ENCODE measurements around the gene CGN.

Gene CGN

DNA sequence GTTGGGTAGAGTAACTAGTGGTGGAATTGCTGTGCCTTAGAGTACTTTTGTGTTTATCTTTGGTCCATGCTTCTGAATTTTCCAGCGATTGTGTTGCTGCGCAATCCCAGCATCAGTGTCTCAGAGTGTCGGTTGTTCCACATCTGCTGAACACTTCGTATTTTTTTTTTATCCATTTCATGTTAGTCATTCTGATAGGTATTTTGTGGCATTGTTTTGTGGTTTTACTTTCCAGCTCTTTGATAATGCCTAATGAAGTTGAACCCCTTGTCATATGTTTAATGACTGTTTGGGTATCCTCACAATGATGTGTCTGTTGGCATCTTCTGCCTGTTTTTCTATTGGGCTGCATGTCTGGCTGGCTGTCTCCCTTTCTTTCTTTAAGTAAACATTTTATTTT, 42.5 kb downstream of the CGN start:
- DNase-seq = no peak

DNA sequence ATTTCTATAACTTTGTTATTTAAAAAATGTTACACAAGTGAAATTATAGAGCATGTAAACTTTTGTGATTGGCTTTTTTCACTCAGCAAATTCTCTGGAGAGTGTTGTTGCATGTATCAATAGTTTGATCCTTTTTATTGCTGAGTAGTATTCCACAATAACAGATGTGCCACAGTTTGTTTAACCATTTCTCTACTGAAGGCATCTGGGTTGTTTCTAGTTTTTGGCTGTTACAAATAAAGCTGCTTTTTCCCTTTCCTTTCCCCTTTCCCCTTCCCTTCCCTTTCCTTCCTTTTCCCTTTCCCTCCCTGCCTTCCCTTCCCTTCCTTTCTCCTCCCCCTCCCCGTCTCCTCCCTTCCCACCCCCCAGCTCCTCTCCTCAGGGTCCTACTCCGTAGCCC, 44.9 kb downstream of the CGN start:
- no peak for DNase-seq

DNA sequence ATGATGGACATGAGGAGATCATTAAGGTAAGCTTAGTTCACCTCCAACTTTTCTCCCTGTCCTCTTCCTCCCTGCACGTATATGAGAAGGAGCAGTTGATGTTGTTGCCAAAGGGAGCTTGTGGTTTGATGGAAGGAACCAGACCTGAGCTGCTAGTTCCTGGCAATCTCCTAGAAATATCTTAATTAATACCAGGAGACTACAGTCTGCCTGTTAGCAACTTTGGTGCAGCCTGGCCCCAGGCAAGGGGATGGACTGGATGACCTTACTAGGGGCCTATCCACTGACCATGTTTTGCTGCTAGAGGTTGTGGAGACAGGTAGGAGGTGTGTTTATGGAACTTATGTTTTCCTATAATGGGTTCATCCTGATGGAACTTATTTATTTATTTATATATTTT, 51.5 kb downstream of the CGN start:
- no peak for DNase-seq

DNA sequence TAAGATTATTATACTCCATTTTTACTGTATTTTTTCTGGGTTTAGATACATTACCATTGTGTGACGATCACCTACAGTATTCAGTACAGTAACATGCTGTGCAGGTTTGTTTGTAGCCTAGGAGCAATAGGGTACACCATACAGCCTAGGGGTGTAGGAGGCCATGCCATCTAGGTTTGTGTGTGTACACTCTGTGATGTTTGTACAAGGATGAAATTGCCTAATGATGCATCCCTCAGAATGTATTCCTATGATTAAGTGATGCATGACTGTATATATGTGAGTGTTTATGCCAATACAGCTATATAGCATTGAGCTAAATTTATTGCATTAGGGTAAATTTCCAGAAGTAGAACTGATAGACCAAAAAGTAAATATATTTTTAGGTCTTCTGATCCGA, 52.2 kb downstream of the CGN start:
- no peak for DNase-seq

DNA sequence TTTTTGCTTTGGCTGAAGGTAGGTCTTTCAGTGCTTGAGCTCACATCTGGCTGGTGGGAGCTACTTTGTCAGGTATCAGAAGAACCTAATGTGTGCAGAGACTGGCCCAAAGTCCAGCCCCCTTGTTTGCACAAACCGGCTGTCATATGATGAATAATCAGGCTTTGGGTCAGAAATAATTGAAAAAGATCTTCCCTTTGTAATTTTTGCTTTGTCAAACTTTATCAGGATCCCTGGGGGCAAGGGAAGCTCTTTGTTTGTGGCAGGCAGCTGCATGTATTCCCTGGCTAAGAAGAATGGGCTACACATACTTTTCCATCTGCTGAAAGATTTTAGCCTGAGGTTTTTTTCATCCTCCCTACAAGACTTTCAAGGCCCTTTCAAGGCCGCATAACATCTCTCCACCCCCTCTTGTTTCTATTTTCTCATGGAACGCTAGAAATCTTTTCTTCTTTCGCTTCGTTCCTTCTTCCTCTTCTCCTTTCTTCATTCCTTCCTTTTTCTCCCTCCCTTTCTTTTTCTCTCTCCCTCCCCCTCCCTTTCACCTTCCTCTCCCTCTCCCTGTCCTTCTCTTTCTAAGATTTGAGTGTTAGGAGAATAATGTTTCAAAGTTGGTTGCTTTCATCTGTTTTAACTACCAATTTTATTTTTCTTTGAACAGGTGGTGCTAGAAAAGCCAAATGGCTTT, 54.5 kb downstream of the CGN start:
- no peak for DNase-seq

DNA sequence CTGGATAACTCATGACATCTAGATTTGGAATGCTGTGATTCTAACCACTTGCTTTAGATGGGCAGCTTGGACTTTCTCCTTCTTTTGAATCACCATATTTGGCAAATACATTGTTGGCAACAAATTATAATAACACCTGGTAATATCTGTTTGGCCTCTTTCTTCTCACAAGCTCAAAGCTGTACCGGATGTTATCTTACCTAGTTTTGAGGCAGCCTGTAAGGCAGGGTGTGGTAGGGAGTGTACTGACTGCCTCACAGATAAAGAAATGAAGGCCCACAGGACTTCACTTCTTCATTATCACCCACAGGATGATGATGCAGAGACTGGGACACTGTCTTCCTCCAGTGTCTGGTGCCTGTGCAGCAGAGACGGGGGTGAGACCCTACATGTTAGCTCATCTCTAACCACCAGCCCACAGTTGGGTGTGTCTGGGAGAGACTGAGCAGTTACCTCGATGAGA, 57.5 kb downstream of the CGN start:
- no peak for DNase-seq

DNA sequence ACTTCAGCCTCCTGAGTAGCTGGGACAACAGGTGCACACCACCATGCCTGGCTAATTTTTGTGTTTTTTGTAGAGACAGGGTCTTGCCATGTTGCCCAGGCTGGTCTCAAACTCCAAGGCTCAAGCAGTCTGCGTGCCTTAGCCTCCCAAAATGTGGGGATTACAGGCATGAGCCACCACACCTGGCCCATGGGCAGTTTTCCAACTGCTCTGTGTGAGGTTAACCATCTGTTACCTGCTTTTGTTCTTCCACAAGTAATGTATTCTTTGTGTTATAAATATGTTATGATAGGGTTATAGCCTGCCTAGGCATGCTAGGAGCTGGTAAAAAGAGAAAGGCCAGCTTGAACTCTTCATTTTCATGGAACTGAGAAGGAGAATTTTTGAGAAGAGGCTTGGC, 59.6 kb downstream of the CGN start:
- no peak for DNase-seq

DNA sequence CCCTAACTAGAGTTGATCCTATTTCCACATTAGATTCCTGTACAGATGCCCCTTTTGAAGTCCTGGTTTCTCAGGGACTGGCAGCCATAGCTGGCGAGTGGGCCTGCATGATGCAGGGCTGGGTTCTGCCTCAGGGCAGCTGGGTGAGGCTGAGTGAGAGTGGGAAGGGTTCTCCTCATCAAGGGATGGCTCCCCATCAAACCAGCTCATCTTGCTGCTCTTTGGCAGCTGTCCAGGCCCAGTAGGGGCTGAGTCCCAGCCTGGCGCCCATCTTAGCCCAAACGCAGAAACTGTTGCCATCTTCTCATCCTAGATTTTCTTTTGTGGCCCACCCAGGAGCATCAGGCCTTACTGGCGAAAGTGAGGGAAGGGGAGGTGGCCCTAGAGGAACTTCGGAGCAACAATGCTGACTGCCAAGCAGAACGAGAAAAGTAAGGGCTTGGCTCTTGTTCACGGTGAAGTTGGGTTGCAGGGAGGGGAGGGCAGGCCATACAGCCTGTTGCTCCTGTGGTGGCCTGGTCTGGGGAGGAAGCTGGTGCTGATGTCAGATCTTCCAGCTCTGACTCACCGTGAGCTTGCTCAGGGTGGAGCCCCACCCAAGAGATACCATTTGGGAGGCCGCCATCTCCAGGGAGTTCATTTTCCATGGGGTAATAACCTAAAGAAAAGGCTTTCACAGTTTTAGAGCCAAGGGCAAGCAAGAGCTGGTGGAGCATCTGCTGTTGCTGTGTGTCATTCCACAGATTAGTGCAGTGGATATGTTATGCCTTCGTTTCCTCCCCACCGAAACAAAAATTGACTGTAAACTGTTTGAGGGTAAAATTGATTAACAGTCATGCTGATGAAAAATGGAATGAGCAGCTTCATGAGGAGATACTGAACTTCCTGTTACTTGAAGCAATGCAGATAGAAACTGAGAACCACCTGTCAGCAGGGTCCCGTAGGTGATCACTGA, 63.7 kb downstream of the CGN start:
- DNase-seq = no peak

DNA sequence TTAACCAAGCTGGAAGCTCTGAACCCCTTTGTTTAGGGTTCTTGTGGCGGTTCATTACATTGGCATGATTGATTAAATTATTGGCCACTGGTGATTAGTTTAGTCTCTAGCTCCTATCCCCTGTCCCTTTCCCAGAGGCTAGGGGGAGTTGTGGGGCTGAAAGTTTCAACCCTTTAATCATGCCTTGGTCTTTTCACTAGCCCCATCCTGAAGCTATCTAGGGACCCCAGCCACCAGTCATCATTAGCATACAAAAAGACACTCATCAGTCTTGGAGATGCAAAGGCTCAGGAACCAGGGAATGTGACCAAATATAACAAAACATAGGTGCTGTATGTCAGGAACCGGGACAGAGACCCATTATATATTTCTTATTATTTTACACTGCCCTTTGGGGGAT, 66.0 kb downstream of the CGN start:
- no peak for DNase-seq

DNA sequence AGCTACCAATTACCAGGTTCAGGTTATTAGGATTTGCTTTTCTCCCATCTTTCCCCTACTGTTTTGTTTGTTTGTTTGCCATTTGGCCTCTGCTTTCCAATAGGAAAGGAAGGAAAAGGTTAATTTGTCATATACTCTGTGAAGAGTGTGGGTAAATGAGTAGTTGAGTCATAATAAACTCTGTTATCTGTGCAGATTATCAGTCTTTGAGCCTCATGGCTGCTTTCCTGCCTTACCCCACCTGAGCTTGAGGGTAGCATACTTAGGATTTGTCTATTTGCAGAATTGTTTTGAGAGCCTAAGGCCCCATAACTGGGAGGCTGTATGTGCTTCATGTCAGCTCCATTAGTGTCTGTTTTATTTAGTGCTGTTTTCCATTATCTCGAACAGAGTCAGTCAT, 67.8 kb downstream of the CGN start:
- DNase-seq = no peak

DNA sequence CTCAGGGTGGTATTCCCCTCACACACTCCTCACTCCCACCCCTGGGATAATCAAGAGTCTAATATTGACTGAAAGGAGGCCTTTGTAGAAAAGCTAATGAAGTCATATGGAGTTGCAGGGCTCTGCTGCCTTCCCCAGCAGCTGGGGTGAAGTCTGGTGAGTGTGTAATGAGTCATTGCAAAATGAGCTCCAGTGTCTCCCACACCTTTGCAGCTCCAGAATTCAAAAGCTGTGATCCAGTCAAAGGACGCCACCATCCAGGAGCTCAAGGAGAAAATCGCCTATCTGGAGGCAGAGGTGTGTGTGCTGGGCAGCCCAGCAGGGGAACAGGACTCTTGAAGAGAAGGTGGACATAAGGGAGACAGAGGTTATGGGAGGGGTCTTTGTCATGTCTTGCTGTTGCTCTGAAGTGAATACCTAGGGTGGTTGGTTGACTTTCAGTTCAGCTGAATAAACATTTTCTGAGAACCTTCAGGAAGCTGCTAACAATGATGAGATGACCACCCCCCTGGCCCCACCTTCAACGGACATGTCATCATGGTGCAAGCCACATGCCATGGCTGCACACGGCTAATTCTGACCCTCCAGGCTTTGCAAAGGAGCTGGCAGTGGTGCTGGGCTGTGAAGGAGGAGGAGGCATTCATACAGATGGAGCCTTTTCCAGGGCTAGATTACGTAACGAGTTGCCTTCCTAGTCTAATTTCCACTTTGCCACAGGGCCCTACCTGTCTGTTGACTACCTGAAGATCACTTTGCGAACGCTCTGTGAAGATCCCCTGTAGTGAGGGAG, 68.4 kb downstream of the CGN start:
- no peak for DNase-seq

DNA sequence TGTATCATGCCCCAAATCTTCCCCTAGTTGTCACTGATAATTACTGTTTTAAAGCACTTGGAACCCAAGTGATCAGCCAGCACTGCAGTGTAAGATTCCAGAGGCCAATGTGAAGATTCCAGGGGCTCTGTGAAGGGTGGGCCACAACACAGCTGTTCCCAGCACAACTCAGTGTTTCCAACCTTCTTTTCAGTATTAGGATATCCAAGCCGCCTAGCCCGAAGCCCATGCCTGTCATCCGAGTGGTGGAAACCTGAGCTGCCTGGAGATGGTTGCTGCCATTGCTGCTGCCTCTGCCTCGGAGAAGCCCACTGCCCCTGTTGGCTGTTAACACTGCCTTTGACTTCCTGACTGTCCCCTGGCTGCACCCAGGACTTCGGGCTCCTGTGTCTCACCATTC, 70.3 kb downstream of the CGN start:
- no peak for DNase-seq

DNA sequence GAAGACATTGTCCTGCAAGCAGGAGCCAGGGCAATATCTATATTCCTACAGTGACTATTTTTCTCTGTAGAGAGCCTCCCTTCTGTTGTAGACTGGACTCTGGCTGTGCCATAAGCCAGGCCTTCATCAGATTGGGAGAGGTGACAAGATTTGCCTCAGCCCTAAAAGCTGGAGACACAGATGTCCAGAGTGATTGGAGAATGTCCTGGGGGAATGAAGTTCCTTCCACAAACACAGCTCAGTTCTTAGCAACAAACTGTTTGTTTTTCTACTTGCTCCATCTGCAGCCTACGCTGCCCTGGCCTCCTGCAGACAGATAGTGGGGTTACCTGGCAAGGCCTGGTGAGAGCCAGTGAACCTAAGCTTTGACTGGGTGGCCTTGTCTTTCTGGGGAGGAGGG, 70.7 kb downstream of the CGN start:
- no peak for DNase-seq

DNA sequence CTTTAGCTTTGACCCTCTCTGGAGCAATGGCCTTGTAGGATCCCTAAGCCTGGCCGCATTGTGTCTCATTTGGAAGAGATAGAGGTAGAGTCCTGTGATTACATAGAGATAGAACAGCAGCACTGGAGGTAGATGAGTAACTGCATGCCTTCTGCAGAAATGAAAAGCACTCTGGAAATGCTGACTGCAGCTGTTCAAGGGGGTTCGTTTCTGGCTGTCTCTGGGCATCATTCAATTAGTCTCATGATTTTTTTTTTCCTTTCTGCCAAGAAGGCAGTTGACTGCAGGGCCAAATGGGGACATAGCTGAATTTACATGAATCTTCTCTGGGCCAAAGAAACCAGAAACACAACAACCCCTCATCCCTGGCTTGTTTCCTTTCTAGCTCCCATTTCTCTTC, 72.6 kb downstream of the CGN start:
- DNase-seq = no peak

DNA sequence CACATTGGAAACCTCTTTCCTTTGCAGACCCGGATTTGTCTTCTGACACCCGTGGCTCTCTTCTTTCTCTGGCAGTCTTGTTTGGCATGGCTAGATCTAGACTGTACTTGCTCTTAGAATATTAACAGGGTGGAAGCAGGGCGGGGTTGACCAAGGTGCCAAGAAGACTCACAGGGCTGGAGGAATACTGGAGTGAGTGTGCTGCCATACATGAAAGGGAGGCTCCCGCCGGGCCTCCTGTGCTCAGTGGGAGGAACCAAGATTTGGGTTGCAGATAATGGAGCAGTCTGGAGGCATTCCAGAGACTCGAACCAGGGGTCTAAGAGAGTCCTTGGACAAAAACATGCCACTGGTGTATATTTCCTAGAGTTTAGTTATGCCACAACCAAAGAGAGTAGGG, 73.1 kb downstream of the CGN start:
- DNase-seq = no peak

DNA sequence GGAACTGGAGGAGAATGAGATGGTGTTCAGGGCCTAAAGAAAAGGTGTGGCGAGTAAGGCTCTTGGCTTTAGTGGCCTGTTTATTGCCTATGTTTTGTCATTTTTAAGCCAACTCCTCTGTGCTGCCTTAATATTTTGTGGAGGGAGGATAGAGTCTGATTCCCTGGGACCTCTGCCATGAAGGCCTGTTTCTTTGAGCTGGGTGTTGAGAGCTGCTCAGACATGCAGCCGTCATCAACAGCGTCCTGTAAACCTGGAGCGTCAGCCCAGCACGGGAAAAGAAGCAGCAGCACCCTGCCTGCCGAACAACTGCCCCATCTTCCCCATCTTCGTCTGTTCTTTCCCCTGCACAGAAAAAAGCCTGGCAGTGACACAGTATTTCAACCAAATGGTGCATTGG, 73.6 kb downstream of the CGN start:
- DNase-seq = no peak

DNA sequence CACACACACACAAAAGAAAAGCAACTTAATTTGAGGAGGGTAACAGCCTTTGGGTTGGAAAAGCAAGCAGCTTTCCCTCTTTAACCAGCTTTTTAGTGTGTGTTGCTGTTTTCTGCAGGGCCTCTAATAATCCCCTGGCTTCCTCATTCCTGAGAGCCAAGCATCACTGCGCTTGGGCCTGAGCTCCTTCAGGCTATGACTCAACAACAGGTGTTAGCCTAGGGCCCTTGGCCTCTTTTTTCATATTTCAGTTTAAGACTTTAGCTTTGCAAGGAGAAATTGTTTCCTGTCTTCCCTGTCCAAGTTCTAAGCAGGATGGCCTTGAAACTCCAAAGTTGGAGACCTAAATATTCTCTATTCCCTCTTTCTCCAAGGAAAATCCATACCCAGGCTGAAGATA, 74.4 kb downstream of the CGN start:
- no peak for DNase-seq
